Fibroblast of the aortic adventitia (primary cell): ENCODE results near the gene KCNJ15. TPM values are rescaled to one million over a fixed set of nuclear protein-coding genes. Genes with fewer than 3 reads are reported as not detected.

Source experiments
- DNase-seq: peaks from one replicate; pipeline ENCODE4 v3.0.0-alpha.2; 2010; ENCODE audit warnings: low read depth
- H3K4me3 ChIP-seq: 2 replicates; pipeline ENCODE4 v1.5.1; 2011; ENCODE audit warnings: low read depth, mild to moderate bottlenecking, control low read depth, low read length, moderate library complexity
- total RNA-seq: library from RNA; depleted of rRNA; stranded (reverse); fragments of >200 nt; gene quantifications from 2 replicates; pipeline ENCODE4 v1.2.3, GENCODE V29; 2012; ENCODE audit warnings: low replicate concordance
- TF ChIP-seq, protein P1 (sequence below): IDR thresholded peaks from 2 replicates; pipeline ENCODE4 v1.5.1; 2011; ENCODE audit warnings: mild to moderate bottlenecking, low read length, control low read depth, inconsistent platforms; ENCODE audit not compliant: insufficient read depth

KCNJ15 gene
- total RNA-seq, 1 donor = 0.36 TPM

DNA sequence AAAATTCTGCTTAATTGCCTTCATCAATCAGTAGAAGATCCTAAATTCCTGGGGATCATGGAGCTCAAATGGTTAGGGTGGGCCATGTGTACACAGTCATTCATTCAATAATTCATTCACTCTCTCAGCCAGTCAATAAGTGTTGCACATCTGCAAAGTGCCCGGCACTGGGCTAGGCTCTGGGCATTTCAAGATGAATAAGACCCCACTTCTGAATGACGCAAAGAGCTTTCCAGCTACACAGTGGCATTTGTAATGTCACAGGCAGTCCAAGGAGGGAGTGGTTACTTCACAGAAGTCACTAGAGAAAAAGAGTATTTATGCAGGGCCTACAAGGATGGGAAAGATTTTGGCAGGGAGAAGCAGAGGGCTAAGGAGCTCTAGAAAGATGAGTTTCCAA is 93.2 kb downstream of the KCNJ15 start:
- TF ChIP-seq, protein P1, sequence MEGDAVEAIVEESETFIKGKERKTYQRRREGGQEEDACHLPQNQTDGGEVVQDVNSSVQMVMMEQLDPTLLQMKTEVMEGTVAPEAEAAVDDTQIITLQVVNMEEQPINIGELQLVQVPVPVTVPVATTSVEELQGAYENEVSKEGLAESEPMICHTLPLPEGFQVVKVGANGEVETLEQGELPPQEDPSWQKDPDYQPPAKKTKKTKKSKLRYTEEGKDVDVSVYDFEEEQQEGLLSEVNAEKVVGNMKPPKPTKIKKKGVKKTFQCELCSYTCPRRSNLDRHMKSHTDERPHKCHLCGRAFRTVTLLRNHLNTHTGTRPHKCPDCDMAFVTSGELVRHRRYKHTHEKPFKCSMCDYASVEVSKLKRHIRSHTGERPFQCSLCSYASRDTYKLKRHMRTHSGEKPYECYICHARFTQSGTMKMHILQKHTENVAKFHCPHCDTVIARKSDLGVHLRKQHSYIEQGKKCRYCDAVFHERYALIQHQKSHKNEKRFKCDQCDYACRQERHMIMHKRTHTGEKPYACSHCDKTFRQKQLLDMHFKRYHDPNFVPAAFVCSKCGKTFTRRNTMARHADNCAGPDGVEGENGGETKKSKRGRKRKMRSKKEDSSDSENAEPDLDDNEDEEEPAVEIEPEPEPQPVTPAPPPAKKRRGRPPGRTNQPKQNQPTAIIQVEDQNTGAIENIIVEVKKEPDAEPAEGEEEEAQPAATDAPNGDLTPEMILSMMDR = no peak
- no peak for DNase-seq
- no peak overlapping the region for H3K4me3 ChIP-seq

DNA sequence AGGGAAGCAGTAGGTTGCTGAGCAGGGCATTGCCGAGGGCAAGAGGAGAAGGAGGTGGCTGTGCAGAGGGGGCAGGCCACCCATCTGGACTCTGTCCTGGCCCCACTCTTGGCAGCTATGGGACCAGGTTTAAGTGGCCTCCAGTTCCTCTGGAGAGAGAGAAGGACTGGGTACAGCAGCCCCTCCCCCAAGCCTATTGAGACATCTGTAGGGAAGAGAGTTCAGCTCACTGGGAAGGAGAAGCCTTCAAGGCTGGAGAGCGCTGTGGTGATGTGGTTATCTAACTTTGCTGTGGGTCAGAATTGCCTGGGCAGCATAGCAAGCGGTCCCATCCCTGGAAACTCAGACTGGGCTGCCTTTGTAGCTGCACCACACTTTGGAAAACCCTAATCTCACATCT is 93.9 kb downstream of the KCNJ15 start:
- no peak overlapping the region for H3K4me3 ChIP-seq
- TF ChIP-seq, protein P1 = no peak
- no peak for DNase-seq

DNA sequence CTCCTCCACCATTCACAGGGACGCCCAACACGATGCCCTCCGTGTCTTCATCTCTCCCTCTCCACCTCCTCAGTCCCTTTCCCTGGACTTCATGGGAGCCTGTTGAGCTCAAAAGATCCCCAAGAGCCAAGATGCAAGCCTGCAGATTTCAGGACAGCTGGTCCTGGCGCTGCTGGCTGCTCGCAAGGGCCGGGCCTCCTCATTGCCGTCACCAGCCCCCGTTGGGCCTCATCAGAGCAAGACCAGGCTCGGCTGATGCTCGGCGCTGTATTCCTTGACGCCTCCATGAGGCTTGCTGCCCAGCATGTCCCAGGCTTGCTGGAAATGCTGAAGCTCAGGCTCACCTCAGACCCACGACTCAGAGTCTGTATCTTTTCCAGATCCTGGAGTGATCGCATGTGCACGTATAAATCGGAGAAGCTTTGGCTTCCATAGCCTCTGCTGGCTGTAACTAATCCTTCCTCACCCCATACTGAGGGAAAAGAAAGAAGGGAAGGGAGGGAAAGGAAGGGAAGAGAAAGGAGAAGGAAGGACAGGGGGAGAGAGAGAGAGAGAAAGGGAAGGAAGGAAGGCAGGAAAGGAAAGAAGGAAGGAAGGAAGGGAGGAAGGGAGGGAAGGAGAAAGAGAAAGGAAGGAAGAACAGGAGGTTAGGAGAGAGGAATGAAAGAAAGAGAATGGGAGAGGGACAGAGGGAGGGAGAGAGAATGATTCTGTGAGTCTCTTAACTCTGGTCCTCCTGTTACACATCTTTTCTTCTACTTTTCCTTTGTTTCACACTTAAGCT is 94.6 kb downstream of the KCNJ15 start:
- peak; percentile 29 for DNase-seq
- H3K4me3 ChIP-seq = no peak overlapping the region
- TF ChIP-seq, protein P1 = no peak

DNA sequence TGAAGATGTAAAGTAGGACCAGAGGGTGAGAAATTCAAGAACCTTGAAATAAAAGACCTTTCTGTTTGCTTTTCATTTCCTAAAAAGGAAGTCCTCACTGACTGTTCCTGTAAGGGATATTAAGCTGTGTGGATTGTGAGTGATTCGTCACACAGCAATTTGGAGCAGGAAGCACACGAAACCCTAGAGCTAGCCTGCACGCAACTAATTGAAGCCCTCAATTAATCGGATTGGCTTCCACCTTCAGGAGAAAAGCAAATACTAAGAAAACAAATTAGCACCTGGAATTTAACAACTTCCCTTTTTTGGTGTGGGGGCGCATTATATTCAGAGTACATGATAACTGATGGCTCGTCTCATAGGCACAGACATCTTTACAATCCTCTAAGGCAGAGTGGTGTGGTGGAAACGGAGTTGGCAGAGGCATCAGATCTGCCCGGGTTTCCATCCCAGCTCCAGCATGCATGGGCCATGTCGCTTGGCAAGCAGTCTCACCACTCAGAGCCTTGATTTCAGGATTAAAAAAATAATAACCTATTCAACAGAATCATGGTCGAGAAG is 95.2 kb downstream of the KCNJ15 start:
- TF ChIP-seq, protein P1 = no peak
- no peak overlapping the region for H3K4me3 ChIP-seq
- DNase-seq = peak; percentile 84

DNA sequence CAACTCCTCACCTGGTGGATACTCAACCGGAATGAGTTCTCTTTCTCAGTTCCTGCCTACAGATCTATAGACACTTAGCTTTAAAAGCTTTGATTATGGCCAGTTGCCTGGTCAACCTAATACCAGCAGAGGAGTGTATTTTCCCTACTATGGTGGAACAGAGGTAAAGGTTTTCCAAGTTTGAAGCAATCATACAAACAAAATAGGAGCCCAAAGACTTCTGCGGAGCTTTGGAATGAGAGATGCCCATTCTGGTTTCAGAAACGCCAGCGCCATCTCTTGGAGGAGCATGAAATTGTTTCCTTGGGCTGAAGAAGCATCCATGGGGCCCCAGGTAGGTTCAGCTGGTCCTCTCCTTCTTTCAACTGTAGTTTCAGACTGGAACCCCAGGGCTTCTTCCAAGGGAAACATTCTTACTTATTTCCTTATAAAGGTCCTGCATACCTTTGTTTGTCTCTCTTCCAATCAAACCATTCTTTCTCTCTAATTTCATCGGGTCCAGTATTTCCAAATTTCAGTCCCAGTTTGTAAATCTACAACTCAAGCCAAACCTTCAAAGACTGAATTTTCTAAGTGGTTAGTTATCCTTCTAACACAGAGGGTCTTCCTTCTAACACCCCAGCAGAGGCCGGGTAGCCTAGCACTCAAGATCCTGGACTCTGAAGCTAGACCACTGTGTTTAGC is 95.9 kb downstream of the KCNJ15 start:
- no peak overlapping the region for H3K4me3 ChIP-seq
- peak; percentile 85 for DNase-seq

DNA sequence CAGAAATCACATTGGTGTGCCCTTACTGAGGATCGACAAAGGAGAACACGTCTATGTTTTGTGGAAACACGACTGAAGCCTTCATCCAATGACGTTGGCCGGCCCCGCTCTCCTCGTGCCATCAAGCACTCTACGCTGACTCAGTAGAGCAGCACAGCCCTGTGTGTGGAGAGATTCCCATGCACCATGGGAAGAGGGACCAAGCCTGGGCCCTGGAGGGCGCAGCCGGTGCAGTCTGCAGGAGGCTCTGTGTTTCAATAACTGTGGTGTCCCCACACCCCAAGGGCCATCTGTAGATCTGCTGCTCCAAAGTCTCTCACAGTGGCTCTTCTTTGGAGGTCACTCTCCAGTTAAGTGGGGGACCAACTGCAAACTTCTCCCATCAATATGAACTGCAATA is 97.4 kb downstream of the KCNJ15 start:
- no peak for DNase-seq
- TF ChIP-seq, protein P1 = no peak
- H3K4me3 ChIP-seq = no peak overlapping the region

More for the DNA sequence above, 95.9 kb downstream of the KCNJ15 start:
- TF ChIP-seq, protein P1 = peak; percentile 87
